ENCODE data around the gene AP4S1.
"Not testable (repeated sequence)": the region's sequence is repeated elsewhere in the genome, so short reads cannot be mapped to it uniquely, and the experiment has no call there.

AP4S1 gene

GRCh38 chr14:31080484-31080883, 55.0 kb downstream of the AP4S1 start:
- peak overlapping the region in 1 of 2 donors; percentile 48 for H3K27ac ChIP-seq (ENCODE audit: low read depth in 2 of 2, low read length in 2 of 2)
- no peaks in the 10 kb centered on the region for H3K27me3 ChIP-seq (ENCODE audit: control insufficient read depth in 2 of 2, insufficient read depth in 2 of 2, low read length in 2 of 2)
- peaks cover 0 to 5% of the 10 kb centered on the region in 2 donors for H3K4me1 ChIP-seq (ENCODE audit: control insufficient read depth in 2 of 2, insufficient read depth in 2 of 2, low read length in 2 of 2)
- peak overlapping the region in 1 of 2 donors; percentile 3 for H3K9ac ChIP-seq (ENCODE audit: low read depth in 1 of 2, low read length in 2 of 2)
- H3K36me3 ChIP-seq (ENCODE audit: control insufficient read depth in 2 of 2, insufficient read depth in 2 of 2, low read length in 2 of 2), result peaks cover 0 to 2% of the 10 kb centered on the region in 2 donors
- H3K4me3 ChIP-seq (ENCODE audit: low read length in 2 of 2), result no peak overlapping the region
- no peaks in the 10 kb centered on the region for H3K9me3 ChIP-seq (ENCODE audit: control insufficient read depth in 2 of 2, low read length in 2 of 2)

- Histone ChIP-seq H3K27me3 (ENCODE audit: control insufficient read depth in 2 of 2, insufficient read depth in 2 of 2, low read length in 2 of 2) (no peaks in the 10 kb centered on the region), H3K4me1 (ENCODE audit: control insufficient read depth in 2 of 2, insufficient read depth in 2 of 2, low read length in 2 of 2) (peaks cover 0 to 5% of the 10 kb centered on the region in 2 donors), H3K4me3 (ENCODE audit: low read length in 2 of 2) (no peak overlapping the region), H3K27ac (ENCODE audit: low read depth in 2 of 2, low read length in 2 of 2) (no peak overlapping the region), H3K36me3 (ENCODE audit: control insufficient read depth in 2 of 2, insufficient read depth in 2 of 2, low read length in 2 of 2) (peaks cover 0 to 2% of the 10 kb centered on the region in 2 donors), H3K9ac (ENCODE audit: low read depth in 1 of 2, low read length in 2 of 2) (no peak overlapping the region), H3K9me3 (ENCODE audit: control insufficient read depth in 2 of 2, low read length in 2 of 2) (no peaks in the 10 kb centered on the region)
Measured at GRCh38 chr14:31083781-31084180, 58.3 kb downstream of the AP4S1 start.

GRCh38 chr14:31084385-31084784, 58.9 kb downstream of the AP4S1 start:
- H3K9me3 ChIP-seq (ENCODE audit: control insufficient read depth in 2 of 2, low read length in 2 of 2), result no peaks in the 10 kb centered on the region
- no peak overlapping the region for H3K27ac ChIP-seq (ENCODE audit: low read depth in 2 of 2, low read length in 2 of 2)
- no peaks in the 10 kb centered on the region for H3K27me3 ChIP-seq (ENCODE audit: control insufficient read depth in 2 of 2, insufficient read depth in 2 of 2, low read length in 2 of 2)
- no peak overlapping the region for H3K9ac ChIP-seq (ENCODE audit: low read depth in 1 of 2, low read length in 2 of 2)
- peaks cover 0 to 2% of the 10 kb centered on the region in 2 donors for H3K36me3 ChIP-seq (ENCODE audit: control insufficient read depth in 2 of 2, insufficient read depth in 2 of 2, low read length in 2 of 2)
- no peak overlapping the region for H3K4me3 ChIP-seq (ENCODE audit: low read length in 2 of 2)
- H3K4me1 ChIP-seq (ENCODE audit: control insufficient read depth in 2 of 2, insufficient read depth in 2 of 2, low read length in 2 of 2), result peaks cover 0 to 5% of the 10 kb centered on the region in 2 donors

DNA sequence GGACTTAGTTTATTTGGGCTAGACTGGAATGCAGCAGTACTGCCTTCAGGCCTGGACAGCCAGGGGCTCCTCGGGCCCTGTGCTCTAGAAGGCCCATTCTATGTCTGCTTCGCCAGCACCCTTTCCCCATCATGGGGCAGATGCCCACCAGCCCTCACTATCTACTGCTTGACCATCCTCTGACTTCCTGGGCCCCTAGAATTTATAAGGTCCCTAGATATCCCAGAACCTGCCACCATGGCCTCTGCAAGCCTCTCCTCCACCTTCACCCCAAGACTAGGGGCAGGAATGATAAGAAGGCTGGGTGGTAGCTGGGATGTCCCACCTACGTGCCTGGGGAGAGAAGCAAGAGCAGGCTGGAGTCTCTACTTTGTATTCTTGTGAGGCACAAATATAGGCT, 59.6 kb downstream of the AP4S1 start:
- no peaks in the 10 kb centered on the region for H3K27me3 ChIP-seq (ENCODE audit: control insufficient read depth in 2 of 2, insufficient read depth in 2 of 2, low read length in 2 of 2)
- peaks cover 0 to 2% of the 10 kb centered on the region in 2 donors for H3K36me3 ChIP-seq (ENCODE audit: control insufficient read depth in 2 of 2, insufficient read depth in 2 of 2, low read length in 2 of 2)
- no peak overlapping the region for H3K27ac ChIP-seq (ENCODE audit: low read depth in 2 of 2, low read length in 2 of 2)
- H3K4me1 ChIP-seq (ENCODE audit: control insufficient read depth in 2 of 2, insufficient read depth in 2 of 2, low read length in 2 of 2), result peaks cover 0 to 5% of the 10 kb centered on the region in 2 donors
- no peak overlapping the region for H3K4me3 ChIP-seq (ENCODE audit: low read length in 2 of 2)
- H3K9me3 ChIP-seq (ENCODE audit: control insufficient read depth in 2 of 2, low read length in 2 of 2), result no peaks in the 10 kb centered on the region
- H3K9ac ChIP-seq (ENCODE audit: low read depth in 1 of 2, low read length in 2 of 2), result no peak overlapping the region

DNA sequence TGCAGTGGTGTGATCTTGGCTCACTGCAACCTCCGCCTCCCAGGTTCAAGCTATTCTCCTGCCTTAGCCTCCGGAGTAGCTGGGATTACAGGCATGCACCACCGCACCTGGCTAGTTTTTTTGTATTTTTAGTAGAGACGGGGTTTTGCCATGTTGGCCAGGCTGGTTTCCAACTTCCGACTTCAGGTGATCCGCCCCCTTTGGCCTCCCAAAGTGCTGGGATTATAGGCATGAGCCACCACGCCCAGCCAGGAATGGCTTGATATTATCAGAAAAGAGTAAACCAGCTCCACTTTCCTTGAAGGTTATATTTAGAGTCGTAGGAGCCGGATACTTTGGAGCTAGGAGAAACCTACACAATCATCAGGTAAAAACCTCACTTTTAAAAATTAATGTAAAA, 61.0 kb downstream of the AP4S1 start:
- not testable (repeated sequence) for H3K27me3 ChIP-seq (ENCODE audit: control insufficient read depth in 2 of 2, insufficient read depth in 2 of 2, low read length in 2 of 2); H3K36me3 ChIP-seq (ENCODE audit: control insufficient read depth in 2 of 2, insufficient read depth in 2 of 2, low read length in 2 of 2)

GRCh38 chr14:31090883-31091764, 65.7 kb downstream of the AP4S1 start:
- Histone ChIP-seq H3K4me3 (ENCODE audit: low read length in 2 of 2) (no peak overlapping the region), H3K9ac (ENCODE audit: low read depth in 1 of 2, low read length in 2 of 2) (peak overlapping the region in 1 of 2 donors; percentile 29), H3K27ac (ENCODE audit: low read depth in 2 of 2, low read length in 2 of 2) (peak overlapping the region; percentile 54 to 72)

More for the DNA sequence above, 61.0 kb downstream of the AP4S1 start:
- not testable (repeated sequence) for H3K9me3 ChIP-seq (ENCODE audit: control insufficient read depth in 2 of 2, low read length in 2 of 2); H3K4me3 ChIP-seq (ENCODE audit: low read length in 2 of 2); H3K27ac ChIP-seq (ENCODE audit: low read depth in 2 of 2, low read length in 2 of 2); H3K9ac ChIP-seq (ENCODE audit: low read depth in 1 of 2, low read length in 2 of 2)
- peaks cover 0 to 12% of the 10 kb centered on the region in 2 donors for H3K4me1 ChIP-seq (ENCODE audit: control insufficient read depth in 2 of 2, insufficient read depth in 2 of 2, low read length in 2 of 2)

GRCh38 chr14:31092160-31092708, 66.8 kb downstream of the AP4S1 start:
- H3K4me1 ChIP-seq (ENCODE audit: control insufficient read depth in 2 of 2, insufficient read depth in 2 of 2, low read length in 2 of 2), result peaks cover 0 to 19% of the 10 kb centered on the region in 2 donors
- H3K27me3 ChIP-seq (ENCODE audit: control insufficient read depth in 2 of 2, insufficient read depth in 2 of 2, low read length in 2 of 2), result no peaks in the 10 kb centered on the region
- H3K4me3 ChIP-seq (ENCODE audit: low read length in 2 of 2), result no peak overlapping the region
- no peaks in the 10 kb centered on the region for H3K9me3 ChIP-seq (ENCODE audit: control insufficient read depth in 2 of 2, low read length in 2 of 2)
- no peaks in the 10 kb centered on the region for H3K36me3 ChIP-seq (ENCODE audit: control insufficient read depth in 2 of 2, insufficient read depth in 2 of 2, low read length in 2 of 2)
- H3K9ac ChIP-seq (ENCODE audit: low read depth in 1 of 2, low read length in 2 of 2), result no peak overlapping the region
- no peak overlapping the region for H3K27ac ChIP-seq (ENCODE audit: low read depth in 2 of 2, low read length in 2 of 2)

More at GRCh38 chr14:31090883-31091764, 65.7 kb downstream of the AP4S1 start:
- no peaks in the 10 kb centered on the region for H3K27me3 ChIP-seq (ENCODE audit: control insufficient read depth in 2 of 2, insufficient read depth in 2 of 2, low read length in 2 of 2)
- H3K9me3 ChIP-seq (ENCODE audit: control insufficient read depth in 2 of 2, low read length in 2 of 2), result no peaks in the 10 kb centered on the region
- peaks cover 0 to 19% of the 10 kb centered on the region in 2 donors for H3K4me1 ChIP-seq (ENCODE audit: control insufficient read depth in 2 of 2, insufficient read depth in 2 of 2, low read length in 2 of 2)
- H3K36me3 ChIP-seq (ENCODE audit: control insufficient read depth in 2 of 2, insufficient read depth in 2 of 2, low read length in 2 of 2), result no peaks in the 10 kb centered on the region

GRCh38 chr14:31093884-31094839, 68.7 kb downstream of the AP4S1 start:
- Histone ChIP-seq H3K36me3 (ENCODE audit: control insufficient read depth in 2 of 2, insufficient read depth in 2 of 2, low read length in 2 of 2) (peaks cover 9 to 10% of the 10 kb centered on the region in 2 donors), H3K4me1 (ENCODE audit: control insufficient read depth in 2 of 2, insufficient read depth in 2 of 2, low read length in 2 of 2) (peaks cover 0 to 19% of the 10 kb centered on the region in 2 donors)
- not testable (repeated sequence) for H3K9me3 ChIP-seq (ENCODE audit: control insufficient read depth in 2 of 2, low read length in 2 of 2); H3K9ac ChIP-seq (ENCODE audit: low read depth in 1 of 2, low read length in 2 of 2); H3K4me3 ChIP-seq (ENCODE audit: low read length in 2 of 2); H3K27me3 ChIP-seq (ENCODE audit: control insufficient read depth in 2 of 2, insufficient read depth in 2 of 2, low read length in 2 of 2); H3K27ac ChIP-seq (ENCODE audit: low read depth in 2 of 2, low read length in 2 of 2)

- H3K9me3 ChIP-seq (ENCODE audit: control insufficient read depth in 2 of 2, low read length in 2 of 2); H3K27ac ChIP-seq (ENCODE audit: low read depth in 2 of 2, low read length in 2 of 2); H3K27me3 ChIP-seq (ENCODE audit: control insufficient read depth in 2 of 2, insufficient read depth in 2 of 2, low read length in 2 of 2); H3K9ac ChIP-seq (ENCODE audit: low read depth in 1 of 2, low read length in 2 of 2); H3K4me3 ChIP-seq (ENCODE audit: low read length in 2 of 2): not testable (repeated sequence)
- peaks cover 22% of the 10 kb centered on the region in 2 donors for H3K36me3 ChIP-seq (ENCODE audit: control insufficient read depth in 2 of 2, insufficient read depth in 2 of 2, low read length in 2 of 2)
- H3K4me1 ChIP-seq (ENCODE audit: control insufficient read depth in 2 of 2, insufficient read depth in 2 of 2, low read length in 2 of 2), result peaks cover 0 to 13% of the 10 kb centered on the region in 2 donors
Measured at GRCh38 chr14:31095817-31096216, 70.4 kb downstream of the AP4S1 start.
